ENCODE data around the gene NAALADL2. TPM values are rescaled to one million over a fixed set of nuclear protein-coding genes. Genes with fewer than 3 reads are reported as not detected.
"Not testable (repeated sequence)": the region's sequence is repeated elsewhere in the genome, so short reads cannot be mapped to it uniquely, and the experiment has no call there.

Gene NAALADL2
- total RNA-seq, 1 donor from 2014 or later: not detected

DNA sequence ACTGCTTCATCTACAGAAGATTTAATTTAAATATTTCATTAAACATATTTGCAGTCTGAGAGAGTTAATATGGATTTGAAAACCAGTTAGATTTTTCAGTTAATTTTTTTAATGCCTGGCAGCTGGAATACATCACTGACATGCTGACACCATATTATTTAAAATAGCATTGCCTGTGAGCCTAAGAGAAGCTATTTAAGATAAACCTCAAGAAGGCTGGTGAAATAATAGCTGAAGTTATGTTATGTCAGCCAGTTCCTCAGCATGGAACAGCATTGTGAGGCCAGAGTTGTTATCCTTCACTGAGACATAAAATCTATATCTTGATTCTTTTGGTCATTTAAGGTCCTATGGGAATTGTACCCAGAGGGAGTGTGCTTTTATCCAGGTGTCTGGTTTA, 705.2 kb downstream of the NAALADL2 start:
- intact Hi-C loops (cut with micrococcal nuclease): no loop called here

DNA sequence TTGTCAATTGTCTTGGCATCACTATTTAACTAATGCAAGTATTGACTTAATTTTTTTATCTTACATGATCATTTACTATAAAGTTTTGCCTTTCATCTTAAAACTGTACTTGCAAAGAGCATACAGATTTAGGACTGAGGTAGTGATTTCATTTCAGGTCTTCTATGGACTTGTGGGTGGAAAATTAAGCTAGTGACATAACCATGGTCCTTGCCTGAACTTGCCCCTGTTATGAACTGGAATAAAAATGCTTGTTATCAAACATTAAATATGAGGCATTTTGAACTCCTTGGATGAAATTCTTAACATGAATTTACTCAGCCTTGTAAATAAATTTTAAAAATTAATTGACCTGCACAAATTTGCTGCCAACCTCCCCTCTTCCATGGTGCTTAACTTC, 712.0 kb downstream of the NAALADL2 start:
- intact Hi-C loops (cut with micrococcal nuclease): no loop called here

DNA sequence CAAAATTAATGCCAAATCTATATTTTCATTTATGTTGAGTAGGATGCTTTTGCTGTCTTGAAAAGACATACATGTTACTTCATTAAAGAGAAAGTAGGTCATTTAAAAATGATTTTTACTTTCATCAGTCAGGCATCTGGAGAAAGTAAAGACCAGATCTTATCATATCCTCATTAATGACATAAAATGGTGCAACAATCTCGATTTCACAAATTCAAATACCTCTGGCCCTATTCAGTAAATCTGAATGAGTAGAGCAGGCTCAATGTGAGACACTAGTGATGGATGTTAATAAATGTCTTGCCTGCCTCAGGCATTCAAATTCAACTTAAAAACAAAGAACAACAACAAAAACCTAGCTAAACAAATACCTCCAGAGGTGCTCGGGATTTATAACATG, 714.1 kb downstream of the NAALADL2 start:
- intact Hi-C loops (cut with micrococcal nuclease): no loop called here

DNA sequence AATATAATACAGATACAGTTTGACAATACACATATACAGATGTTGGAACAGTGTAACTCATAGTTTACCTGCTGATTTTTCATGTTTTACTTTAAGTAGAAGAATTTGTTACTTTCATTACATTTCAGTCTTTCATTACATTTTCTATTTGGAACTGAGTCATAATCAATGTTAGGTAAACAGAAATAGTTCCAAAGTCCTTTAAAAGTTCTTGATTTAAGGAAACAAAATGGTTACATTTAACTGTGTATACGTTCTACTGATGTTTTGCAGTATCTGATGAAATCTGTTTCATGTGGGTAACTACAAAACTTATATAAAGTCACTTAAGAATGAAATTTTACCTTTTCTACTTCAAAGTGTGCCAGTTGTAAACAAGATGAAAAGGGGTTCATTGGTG, 721.2 kb downstream of the NAALADL2 start:
- intact Hi-C loops (cut with micrococcal nuclease): no loop called here

DNA sequence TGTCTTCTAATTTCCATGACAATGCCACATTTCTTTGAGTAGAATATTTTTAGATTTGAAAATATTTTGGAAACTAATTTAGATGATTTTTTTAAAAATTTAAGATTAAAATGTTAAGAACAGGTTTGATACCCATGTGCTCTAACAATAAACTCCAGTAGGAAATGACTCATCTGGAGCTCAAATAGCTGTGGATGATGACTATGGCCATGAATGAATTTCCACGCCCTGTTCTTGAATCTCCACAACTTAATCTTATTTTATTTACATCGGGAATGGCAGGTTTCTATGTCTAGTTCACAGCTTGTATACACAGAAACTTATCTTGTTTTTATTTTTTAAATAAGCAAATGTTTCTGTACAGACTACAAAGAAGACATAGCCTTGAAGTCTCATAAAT, 726.8 kb downstream of the NAALADL2 start:
- intact Hi-C loops (cut with micrococcal nuclease): no loop called here

DNA sequence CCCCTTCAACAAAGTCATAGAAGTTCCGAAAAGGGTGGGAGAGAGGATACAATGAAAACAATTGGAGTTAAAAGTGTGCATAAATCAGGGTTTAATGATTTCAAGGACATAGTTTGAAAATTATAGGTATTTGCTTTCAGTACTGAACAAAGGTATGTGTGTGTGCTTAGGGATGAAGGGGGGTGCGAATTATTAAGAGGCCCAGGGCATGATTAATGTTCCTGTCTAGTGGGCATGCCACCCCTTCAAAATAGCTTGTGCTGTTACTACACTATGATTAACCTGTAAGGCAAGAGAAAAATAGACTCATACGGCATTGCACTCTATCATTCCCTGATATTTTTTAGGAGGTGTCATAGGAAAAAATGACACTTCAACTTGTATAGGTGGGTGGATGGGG, 731.6 kb downstream of the NAALADL2 start:
- intact Hi-C loops (cut with micrococcal nuclease): no loop called here

DNA sequence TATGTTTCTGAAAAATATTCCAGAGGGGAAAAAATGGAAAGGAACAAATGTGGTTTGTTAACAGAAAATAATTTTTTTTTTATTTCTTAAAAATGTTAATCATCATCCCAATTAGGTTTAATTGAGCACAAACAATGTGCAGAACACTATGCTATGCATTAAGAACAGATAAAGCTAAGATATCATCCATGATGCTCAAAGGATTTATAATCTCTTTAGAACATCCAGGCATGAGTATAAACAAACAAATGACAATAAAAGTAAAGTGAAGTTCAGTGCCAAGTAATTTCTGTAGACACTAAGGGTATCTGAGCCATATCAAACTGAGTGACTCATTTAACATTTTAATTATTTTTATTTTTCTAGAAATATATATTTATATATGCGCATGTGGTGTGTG, 732.2 kb downstream of the NAALADL2 start:
- intact Hi-C loops (cut with micrococcal nuclease): no loop called here

DNA sequence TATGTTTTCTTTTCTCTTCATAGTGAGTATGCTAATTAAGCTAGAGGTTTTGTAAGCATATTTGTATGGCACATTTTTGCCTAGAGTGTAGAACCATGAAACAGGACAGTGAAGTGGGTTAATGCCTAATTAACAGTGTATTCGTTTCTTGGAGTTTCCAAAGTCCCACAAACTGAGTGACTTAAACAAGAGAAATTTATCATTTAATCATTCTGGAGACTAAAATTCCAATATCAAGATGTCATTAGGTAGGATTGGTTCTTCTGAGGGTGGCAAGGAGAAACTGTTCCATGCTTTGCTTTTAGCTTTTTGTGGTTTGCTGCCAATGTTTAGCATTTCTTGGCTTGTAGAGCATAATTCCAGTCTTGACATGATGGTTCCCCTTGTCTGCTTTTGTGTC, 734.2 kb downstream of the NAALADL2 start:
- intact Hi-C loops (cut with micrococcal nuclease): no loop called here

DNA sequence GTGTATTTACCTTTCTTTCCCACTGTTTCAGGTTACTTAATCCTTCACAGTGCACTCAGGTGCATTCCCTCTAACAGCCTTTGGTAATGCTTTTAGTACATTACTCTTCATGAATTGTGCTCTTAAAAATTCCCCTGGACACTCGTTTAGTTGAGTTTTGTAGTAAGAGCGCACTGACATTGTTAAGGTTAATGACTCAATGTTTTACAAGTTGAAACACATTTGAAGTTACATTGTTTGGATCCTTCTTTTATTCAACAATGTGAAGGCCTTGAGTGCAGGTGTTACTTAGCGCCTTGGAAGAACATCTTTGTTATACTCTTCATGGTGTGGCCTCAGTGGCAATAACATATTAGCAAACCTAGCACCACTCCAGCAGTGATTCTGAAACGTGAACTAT, 739.6 kb downstream of the NAALADL2 start:
- intact Hi-C loops (cut with micrococcal nuclease): no loop called here

DNA sequence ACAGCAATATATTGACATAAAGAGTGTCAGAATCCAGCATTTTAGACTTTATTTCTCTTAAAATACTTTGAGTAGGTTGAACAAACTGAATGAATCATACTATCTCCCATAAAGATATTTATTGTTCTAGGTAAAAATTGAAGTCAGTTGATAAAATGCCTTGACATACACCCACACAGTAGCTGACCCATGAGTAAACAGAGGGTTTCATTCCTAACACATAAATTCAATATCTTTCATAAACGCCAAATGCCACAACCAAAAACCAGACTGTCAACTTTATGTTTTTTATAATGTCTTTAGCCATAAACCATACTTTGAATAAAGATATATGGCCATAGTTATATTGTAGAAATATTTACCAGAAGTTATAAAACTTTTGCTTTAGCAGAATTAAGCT, 742.4 kb downstream of the NAALADL2 start:
- intact Hi-C loops (cut with micrococcal nuclease): no loop called here

DNA sequence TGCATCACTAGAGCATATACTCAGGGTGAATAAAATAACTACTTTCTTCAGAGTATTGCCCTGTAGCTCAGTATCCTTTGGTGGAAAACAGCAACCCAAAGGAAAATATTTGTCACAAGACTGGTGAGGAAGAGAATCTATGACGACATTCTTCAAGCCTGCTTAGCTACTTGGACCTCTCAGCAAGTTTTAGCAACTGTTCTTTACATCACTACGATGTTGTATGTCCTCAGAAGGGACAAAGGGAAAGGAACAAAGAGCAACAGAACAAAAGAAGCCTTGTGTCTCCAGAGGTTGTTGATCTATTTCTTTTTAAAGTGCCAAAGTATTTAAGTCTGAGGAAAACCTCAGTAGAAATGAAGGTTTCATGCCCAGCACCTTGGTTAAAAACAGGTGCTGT, 746.7 kb downstream of the NAALADL2 start:
- intact Hi-C loops (cut with micrococcal nuclease): no loop called here

DNA sequence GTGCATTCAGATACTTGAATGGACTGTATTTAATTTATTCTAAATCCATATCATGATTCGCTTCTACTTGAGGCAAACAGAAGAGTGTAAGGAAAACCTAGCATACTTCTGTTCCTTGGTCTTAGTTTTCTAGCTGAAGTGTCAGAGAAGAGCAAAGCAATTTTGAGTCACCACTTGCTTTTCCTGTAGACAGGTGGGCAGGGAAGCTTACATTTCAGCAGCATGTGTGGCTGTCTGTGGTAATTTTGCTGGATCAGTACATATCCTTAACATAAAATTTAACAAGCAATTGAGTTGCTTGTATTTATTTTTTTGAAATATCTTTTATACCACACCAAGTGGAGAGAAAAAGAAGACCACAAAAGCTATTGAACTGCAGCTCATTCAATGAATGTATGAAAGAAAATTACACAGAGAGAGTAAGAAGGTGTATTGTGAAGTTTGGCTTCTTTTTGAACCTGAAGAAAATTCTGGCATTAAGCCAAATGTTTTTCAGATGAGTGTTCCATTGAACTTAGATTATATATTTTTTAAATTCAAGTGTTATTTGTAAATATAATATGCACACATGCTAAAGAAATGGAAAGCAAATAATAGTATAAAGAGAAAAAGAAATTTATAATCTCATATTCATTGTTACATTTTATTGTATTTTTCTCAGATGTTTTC, 747.6 kb downstream of the NAALADL2 start:
- intact Hi-C loops (cut with micrococcal nuclease): no loop called here

DNA sequence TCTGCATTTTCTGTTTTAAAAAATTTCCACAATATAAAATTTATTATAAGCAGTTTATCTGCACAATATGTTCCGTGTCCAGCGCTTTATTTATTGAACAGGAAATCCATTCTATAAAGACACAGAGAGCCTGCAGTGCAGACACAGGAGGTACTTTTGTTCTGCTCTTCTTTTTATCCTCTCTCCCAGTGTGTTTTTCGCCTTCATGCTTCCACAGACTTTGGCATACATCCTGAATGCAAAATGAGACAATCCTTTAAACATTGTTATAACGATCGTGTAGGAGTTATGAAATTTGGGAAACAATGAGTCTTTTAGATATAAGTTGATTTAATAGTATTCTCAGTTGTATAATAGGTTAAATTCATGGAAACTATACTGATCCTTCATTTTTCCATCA, 749.2 kb downstream of the NAALADL2 start:
- intact Hi-C loops (cut with micrococcal nuclease): no loop called here

DNA sequence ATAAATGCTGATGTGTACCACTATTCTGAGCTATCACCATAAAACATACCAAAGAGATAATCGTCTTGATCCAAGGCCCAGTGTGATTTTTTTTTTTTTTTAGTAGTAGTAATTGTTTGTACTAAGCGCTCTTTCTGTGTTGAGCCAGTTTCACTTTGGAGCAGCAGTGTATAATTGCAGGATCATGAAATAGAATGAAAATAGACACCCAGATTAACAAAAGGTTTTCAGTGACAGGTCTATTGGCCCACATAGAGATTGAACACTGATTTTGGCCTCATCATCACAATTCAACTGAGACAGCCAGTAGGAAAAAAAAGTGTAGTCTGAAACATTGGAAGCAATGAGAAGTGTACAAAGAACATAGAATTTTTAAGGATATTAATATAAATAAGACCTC, 749.8 kb downstream of the NAALADL2 start:
- intact Hi-C loops (cut with micrococcal nuclease): no loop called here

DNA sequence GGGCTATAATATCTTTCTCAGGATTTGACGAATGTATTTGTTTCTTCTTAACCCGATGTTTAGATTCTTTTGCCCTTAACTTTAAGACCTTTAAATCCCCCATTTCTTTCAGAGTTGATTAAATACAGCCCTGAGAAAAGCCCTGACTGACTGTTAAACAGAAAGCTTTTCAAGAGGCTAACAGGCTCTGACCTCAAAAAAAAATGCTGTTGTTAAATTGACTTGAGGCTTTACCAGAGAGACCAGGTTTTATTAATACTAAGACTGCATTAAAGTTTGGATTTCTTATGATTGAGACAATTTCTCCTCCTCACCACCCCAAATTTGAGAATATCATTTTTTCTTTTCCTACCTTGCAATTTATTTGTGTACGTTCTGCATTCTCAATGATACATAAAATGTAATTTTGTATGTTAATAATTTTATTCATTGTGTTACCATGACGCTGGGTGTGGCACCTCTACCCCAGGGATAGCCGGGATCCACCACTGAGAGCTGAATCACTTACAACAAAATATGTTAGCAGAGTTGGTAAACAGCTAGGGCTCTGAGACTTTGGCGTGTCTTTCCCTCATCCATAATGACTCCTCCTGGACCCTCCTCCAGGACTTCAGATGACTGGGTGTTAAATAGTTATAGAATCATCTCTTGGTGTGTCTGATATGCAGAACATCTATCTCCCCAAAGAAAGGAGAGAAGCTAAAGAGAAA, 753.5 kb downstream of the NAALADL2 start:
- intact Hi-C loops (cut with micrococcal nuclease): no loop called here

DNA sequence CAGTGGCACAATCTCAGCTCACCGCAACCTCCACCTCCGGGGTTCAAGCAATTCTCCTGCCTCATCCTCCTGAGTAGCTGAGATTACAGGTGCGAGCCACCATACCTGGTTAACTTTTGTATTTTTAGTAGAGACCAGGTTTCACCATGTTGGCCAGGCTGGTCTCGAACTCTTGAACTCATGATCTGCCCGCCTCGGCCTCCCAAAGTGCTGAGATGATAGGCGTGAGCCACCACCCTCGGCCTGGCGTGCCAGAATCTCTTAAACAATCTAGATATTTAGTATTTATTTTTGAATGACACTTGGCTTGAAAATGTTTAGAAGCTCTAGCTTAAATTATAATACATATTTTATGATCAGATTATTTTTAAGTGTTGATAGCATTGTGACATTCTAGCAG, 755.0 kb downstream of the NAALADL2 start:
- intact Hi-C loops (cut with micrococcal nuclease): not testable (repeated sequence)

DNA sequence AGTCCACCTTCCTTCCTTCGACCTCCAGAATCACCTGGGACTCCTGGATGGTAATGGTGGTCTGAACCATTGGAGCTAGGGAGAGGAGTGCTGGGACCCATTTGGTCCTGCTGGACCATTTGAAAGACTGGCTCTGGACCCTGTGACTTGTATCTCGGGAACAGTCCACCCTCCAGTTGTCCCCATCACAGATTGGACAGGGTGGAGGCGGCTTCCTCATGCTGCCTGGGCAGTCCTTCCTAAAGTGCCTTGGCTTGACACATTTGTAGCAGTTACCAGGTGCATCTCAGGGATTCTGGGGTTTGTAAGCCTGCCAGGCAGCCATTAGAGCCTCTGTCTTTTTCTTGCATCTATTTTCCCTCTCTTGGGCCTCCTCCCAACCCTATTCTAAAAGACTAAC, 758.1 kb downstream of the NAALADL2 start:
- intact Hi-C loops (cut with micrococcal nuclease): no loop called here

DNA sequence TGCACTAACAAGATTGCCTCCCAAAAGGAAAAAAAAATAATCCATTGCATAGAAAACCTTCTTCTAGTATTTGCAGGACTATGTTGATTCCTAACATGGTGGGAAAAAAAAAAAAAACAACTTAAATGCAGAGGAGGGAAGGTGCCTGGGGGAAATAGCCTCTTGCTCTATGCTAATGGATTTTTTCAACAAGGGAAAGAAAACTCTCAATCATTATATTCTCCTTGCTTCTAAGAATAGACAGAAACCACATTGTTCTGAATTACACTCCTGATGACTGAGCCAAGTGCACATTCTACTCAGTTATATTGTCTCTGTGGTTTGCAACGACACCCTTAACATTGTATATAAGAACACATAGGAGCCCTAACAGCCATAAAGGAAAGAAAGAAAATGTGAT, 760.2 kb downstream of the NAALADL2 start:
- intact Hi-C loops (cut with micrococcal nuclease): no loop called here

DNA sequence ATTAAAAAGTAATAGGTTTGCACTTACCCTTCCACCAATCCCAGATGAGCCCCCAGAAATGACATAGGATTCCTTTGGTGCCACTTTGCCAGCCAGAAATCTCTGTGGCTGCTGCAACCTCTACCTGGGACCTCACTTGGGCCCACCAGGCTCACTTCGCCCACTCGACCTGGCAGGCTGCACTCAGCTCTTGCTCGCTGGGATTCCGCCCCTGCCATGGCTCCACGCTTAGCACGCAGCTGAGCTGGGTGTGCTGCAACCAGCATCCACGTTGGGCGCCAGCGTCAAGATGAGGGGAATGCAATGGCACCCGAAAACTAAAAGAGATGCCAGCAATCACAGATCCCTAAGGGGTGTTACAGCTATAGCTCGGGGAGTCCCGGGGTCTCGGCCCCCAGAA, 761.0 kb downstream of the NAALADL2 start:
- intact Hi-C loops (cut with micrococcal nuclease): no loop called here

DNA sequence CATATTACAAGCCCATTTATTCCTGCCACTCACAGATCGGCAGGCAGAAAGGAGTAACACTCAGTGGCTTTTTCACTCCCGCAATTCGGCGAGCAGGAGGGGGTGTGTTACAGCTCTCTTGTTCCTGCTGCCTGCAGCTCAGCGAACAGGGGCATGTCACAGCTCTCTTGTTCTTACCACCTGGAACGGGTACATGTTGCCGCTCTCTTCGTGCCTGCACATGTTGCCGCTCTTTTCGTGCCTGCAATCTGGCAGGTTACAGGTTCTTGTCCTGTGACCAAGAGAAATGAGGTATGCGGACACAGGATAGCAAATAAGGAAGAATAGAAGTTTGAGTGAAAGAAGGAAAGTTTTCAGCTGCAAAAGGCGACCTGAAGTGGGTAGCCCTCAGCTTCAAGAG, 761.4 kb downstream of the NAALADL2 start:
- intact Hi-C loops (cut with micrococcal nuclease): no loop called here

DNA sequence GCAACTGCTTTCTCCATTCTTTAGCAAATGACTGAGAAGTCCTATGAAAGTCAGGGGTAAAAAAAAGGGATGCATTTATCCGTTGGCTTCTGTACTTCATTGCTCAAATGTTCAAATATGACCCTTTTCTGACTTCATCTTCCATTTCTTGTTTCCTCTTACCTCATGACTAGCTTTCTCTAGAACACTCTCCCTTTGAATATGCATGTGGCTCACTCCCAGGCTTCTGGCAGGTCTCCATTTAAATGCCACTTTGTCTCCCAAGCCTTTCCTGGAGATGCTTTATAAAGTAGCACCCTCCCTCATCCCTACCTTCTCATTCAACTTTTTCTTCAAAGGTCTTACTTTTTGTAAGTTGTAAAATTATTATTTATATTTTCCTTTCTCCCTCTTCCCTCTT, 781.8 kb downstream of the NAALADL2 start:
- intact Hi-C loops (cut with micrococcal nuclease): no loop called here

DNA sequence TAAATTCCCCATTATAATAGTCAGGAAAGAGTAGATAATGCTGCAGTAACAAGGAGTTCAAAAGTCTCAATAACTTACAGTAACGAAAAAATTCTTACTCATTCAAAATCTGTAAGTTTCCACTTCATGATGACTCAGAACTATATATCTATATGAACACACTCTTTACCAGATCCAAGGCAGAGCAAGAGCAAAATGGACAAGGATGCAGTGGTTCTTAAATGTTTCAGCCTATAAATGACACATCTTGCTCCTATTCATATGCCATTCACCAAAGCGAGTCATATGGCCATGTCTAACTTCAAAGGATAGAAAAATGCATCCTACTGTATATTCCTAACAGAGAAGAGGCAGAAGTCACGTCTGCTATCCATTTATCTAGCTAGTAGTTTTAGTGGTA, 787.7 kb downstream of the NAALADL2 start:
- intact Hi-C loops (cut with micrococcal nuclease): no loop called here

DNA sequence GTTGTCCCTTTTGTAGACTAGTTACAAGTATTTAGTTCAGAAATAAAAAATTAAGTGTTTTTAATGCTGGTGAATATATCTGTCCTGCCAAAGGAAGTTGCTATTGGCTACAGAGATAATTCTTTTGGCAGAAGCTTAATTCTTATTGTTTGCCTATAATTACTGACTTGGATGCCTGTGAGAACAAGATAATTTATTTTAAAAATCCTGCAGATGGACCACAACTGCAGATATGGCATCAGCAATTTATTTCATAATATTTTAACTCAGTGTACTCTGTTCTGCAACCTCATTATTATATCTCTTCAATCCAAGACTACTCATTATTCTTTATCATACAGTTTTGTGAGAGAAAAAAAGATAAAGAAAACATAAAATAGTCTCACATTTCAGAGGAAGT, 789.8 kb downstream of the NAALADL2 start:
- intact Hi-C loops (cut with micrococcal nuclease): no loop called here

All from T-helper 2 cell treated with Interferon-gamma antibody and Interleukin-4, amounts not matched to agents 100 ng/mL and 5 ng/mL, for 36 hours (primary cell).